Stomach smooth muscle (tissue), 2 donors: ENCODE data around the gene TCF12.

Source experiments
- H3K27ac ChIP-seq: one replicate; pipeline ENCODE4 v1.7.0; 2013; ENCODE audit warnings: mild to moderate bottlenecking, low read length, inconsistent platforms
- H3K27me3 ChIP-seq, 2 donors: one replicate each; pipeline ENCODE4 v1.7.0; 2013; ENCODE audit warnings: low read length in 2 of 2; ENCODE audit not compliant: insufficient read depth in 2 of 2, control insufficient read depth in 1 of 2
- H3K36me3 ChIP-seq, 2 donors: one replicate each; pipeline ENCODE4 v1.7.0; 2013; ENCODE audit warnings: low read length in 2 of 2; ENCODE audit not compliant: control insufficient read depth in 2 of 2, insufficient read depth in 2 of 2
- H3K4me1 ChIP-seq: one replicate; pipeline ENCODE4 v1.7.0; 2013; ENCODE audit warnings: low read length; ENCODE audit not compliant: control insufficient read depth, insufficient read depth
- H3K4me3 ChIP-seq, 2 donors: one replicate each; pipeline ENCODE4 v1.7.0; 2013; ENCODE audit warnings: low read length in 2 of 2
- H3K9ac ChIP-seq, 2 donors: one replicate each; pipeline ENCODE4 v1.7.0; 2013; ENCODE audit warnings: low read length in 2 of 2, mild to moderate bottlenecking in 1 of 2
- H3K9me3 ChIP-seq, 2 donors: one replicate each; pipeline ENCODE4 v1.7.0; 2013; ENCODE audit warnings: low read length in 2 of 2; ENCODE audit not compliant: control insufficient read depth in 2 of 2
- donor health status: healthy.
- donor health status: Pancreatic carcinoma.

TCF12 gene

GRCh38 chr15:56973463-56973862, 55.0 kb downstream of the TCF12 start:
- Histone ChIP-seq H3K27me3 (no peaks in the 10 kb centered on the region), H3K9ac (no peak overlapping the region), H3K4me3 (no peak overlapping the region), H3K9me3 (no peaks in the 10 kb centered on the region), H3K36me3 (no peaks in the 10 kb centered on the region), H3K27ac (no peak overlapping the region), H3K4me1 (no peaks in the 10 kb centered on the region)

GRCh38 chr15:56977232-56977631, 58.8 kb downstream of the TCF12 start:
- no peak overlapping the region for H3K27ac ChIP-seq
- no peak overlapping the region for H3K9ac ChIP-seq
- no peaks in the 10 kb centered on the region for H3K4me1 ChIP-seq
- no peaks in the 10 kb centered on the region for H3K36me3 ChIP-seq
- no peak overlapping the region for H3K4me3 ChIP-seq
- no peaks in the 10 kb centered on the region for H3K9me3 ChIP-seq
- H3K27me3 ChIP-seq: no peaks in the 10 kb centered on the region

GRCh38 chr15:56978898-56979662, 60.6 kb downstream of the TCF12 start:
- H3K36me3 ChIP-seq: no peaks in the 10 kb centered on the region
- H3K9ac ChIP-seq: no peak overlapping the region
- no peak overlapping the region for H3K27ac ChIP-seq
- H3K27me3 ChIP-seq: no peaks in the 10 kb centered on the region
- no peak overlapping the region for H3K4me3 ChIP-seq
- no peaks in the 10 kb centered on the region for H3K9me3 ChIP-seq
- H3K4me1 ChIP-seq: no peaks in the 10 kb centered on the region

GRCh38 chr15:56980473-56980872, 62.0 kb downstream of the TCF12 start:
- no peaks in the 10 kb centered on the region for H3K4me1 ChIP-seq
- H3K36me3 ChIP-seq: no peaks in the 10 kb centered on the region
- H3K27ac ChIP-seq: no peak overlapping the region
- H3K9me3 ChIP-seq: no peaks in the 10 kb centered on the region
- no peak overlapping the region for H3K9ac ChIP-seq
- no peaks in the 10 kb centered on the region for H3K27me3 ChIP-seq
- no peak overlapping the region for H3K4me3 ChIP-seq

- H3K4me1 ChIP-seq: no peaks in the 10 kb centered on the region
- no peaks in the 10 kb centered on the region for H3K36me3 ChIP-seq
- no peaks in the 10 kb centered on the region for H3K27me3 ChIP-seq
- H3K9me3 ChIP-seq: no peaks in the 10 kb centered on the region
- no peak overlapping the region for H3K9ac ChIP-seq
- H3K4me3 ChIP-seq: no peak overlapping the region
- H3K27ac ChIP-seq: no peak overlapping the region
These were observed 62.7 kb downstream of the TCF12 start for GRCh38 chr15:56981160-56981559.

- no peaks in the 10 kb centered on the region for H3K4me1 ChIP-seq
- H3K9ac ChIP-seq: no peak overlapping the region
- H3K9me3 ChIP-seq: no peaks in the 10 kb centered on the region
- H3K27me3 ChIP-seq: no peaks in the 10 kb centered on the region
- no peak overlapping the region for H3K4me3 ChIP-seq
- no peak overlapping the region for H3K27ac ChIP-seq
- no peaks in the 10 kb centered on the region for H3K36me3 ChIP-seq
These were observed 64.5 kb downstream of the TCF12 start for GRCh38 chr15:56982987-56983386.

- H3K27ac ChIP-seq: no peak overlapping the region
- H3K27me3 ChIP-seq: no peaks in the 10 kb centered on the region
- H3K4me1 ChIP-seq: no peaks in the 10 kb centered on the region
- H3K36me3 ChIP-seq: no peaks in the 10 kb centered on the region
- no peaks in the 10 kb centered on the region for H3K9me3 ChIP-seq
- no peak overlapping the region for H3K9ac ChIP-seq
- H3K4me3 ChIP-seq: no peak overlapping the region
These were observed 66.4 kb downstream of the TCF12 start for GRCh38 chr15:56984681-56985481.

- Histone ChIP-seq H3K4me3 (no peak overlapping the region), H3K36me3 (no peaks in the 10 kb centered on the region), H3K27me3 (no peaks in the 10 kb centered on the region), H3K9ac (no peak overlapping the region), H3K9me3 (no peaks in the 10 kb centered on the region), H3K27ac (no peak overlapping the region), H3K4me1 (no peaks in the 10 kb centered on the region)
These were observed 67.4 kb downstream of the TCF12 start for GRCh38 chr15:56985856-56986255.

- Histone ChIP-seq H3K27ac (no peak overlapping the region), H3K36me3 (no peaks in the 10 kb centered on the region), H3K4me3 (no peak overlapping the region), H3K9me3 (no peaks in the 10 kb centered on the region), H3K9ac (no peak overlapping the region), H3K4me1 (no peaks in the 10 kb centered on the region), H3K27me3 (no peaks in the 10 kb centered on the region)
These were observed 68.8 kb downstream of the TCF12 start for GRCh38 chr15:56987286-56987685.

GRCh38 chr15:56988219-56988618, 69.8 kb downstream of the TCF12 start:
- Histone ChIP-seq H3K9ac (no peak overlapping the region), H3K4me1 (no peaks in the 10 kb centered on the region), H3K27ac (no peak overlapping the region), H3K27me3 (no peaks in the 10 kb centered on the region), H3K36me3 (peaks cover 0 to under 1% of the 10 kb centered on the region in 2 donors), H3K4me3 (no peak overlapping the region), H3K9me3 (no peaks in the 10 kb centered on the region)

- Histone ChIP-seq H3K27ac (no peak overlapping the region), H3K27me3 (no peaks in the 10 kb centered on the region)
These were observed 71.0 kb downstream of the TCF12 start for GRCh38 chr15:56989411-56989924.

More at GRCh38 chr15:56989411-56989924, 71.0 kb downstream of the TCF12 start:
- no peak overlapping the region for H3K4me3 ChIP-seq
- no peaks in the 10 kb centered on the region for H3K4me1 ChIP-seq
- no peak overlapping the region for H3K9ac ChIP-seq
- H3K36me3 ChIP-seq: peaks cover 0 to 4% of the 10 kb centered on the region in 2 donors
- no peaks in the 10 kb centered on the region for H3K9me3 ChIP-seq
